HG02884 (cell line): Measurements from ENCODE around the gene BMF.
"Not testable (repeated sequence)": the region's sequence is repeated elsewhere in the genome, so short reads cannot be mapped to it uniquely, and the experiment has no call there.

Experiments
- ATAC-seq: cut with Tn5 transposase; IDR thresholded peaks from one replicate; pipeline ENCODE4 v1.9.1; 2021; ENCODE audit warnings: mild to moderate bottlenecking, moderate library complexity; ENCODE audit not compliant: unreplicated experiment

Gene BMF, protein sequence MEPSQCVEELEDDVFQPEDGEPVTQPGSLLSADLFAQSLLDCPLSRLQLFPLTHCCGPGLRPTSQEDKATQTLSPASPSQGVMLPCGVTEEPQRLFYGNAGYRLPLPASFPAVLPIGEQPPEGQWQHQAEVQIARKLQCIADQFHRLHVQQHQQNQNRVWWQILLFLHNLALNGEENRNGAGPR

GRCh38 chr15:40108855-40109735 lies at the start of gene BMF:
Gene BMF (minus strand): TSS chr15:40108879. CDS start chr15:40106086, 2,793 bp downstream.
- peak; percentile 47 for ATAC-seq

- ATAC-seq = no peak
Measured at GRCh38 chr15:40157778-40158447, 49.2 kb upstream of the BMF start.

GRCh38 chr15:40155270-40155910 lies 46.7 kb upstream of the BMF start:
- no peak for ATAC-seq

DNA sequence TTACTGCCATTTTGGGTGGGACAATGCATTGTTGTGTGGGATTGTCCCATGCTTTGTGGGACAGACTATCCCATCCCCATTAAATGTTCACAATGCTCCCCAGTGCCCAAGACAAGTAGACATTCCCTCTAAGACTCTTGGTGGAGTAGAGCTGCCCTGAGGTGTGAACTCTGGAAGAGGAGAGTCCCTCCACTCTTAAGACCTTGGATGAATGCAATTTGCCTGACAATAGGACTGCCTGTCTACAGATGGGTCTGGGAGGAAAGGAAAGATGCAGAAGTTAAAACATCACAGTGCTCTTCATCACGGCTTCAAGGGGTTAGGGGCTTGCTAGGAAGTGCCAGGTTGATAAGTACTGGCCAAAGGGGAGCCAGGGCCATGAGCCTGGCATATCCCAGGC lies 46.1 kb upstream of the BMF start:
- ATAC-seq = not testable (repeated sequence)

- no peak for ATAC-seq
Measured at GRCh38 chr15:40151991-40152390, 43.3 kb upstream of the BMF start.

DNA sequence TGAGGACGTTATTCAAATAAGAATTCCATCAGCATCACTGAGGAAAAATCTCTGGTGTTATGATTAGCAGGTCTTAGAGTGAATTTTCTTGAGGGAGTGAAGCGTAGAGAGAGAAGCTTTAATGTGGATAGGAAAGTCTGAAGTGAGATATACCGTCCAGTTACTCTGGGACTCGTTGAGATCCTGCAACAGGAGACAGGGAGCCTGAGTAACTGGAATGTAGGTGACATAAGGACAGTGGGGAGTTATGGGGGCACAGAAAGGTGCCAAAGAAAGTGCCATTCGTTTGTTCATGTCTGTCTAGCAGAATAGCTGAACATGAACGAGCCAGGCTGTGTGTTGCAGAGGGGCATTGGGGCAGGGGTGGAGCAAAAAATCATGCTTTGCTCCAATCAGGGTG lies 42.8 kb upstream of the BMF start:
- no peak for ATAC-seq

DNA sequence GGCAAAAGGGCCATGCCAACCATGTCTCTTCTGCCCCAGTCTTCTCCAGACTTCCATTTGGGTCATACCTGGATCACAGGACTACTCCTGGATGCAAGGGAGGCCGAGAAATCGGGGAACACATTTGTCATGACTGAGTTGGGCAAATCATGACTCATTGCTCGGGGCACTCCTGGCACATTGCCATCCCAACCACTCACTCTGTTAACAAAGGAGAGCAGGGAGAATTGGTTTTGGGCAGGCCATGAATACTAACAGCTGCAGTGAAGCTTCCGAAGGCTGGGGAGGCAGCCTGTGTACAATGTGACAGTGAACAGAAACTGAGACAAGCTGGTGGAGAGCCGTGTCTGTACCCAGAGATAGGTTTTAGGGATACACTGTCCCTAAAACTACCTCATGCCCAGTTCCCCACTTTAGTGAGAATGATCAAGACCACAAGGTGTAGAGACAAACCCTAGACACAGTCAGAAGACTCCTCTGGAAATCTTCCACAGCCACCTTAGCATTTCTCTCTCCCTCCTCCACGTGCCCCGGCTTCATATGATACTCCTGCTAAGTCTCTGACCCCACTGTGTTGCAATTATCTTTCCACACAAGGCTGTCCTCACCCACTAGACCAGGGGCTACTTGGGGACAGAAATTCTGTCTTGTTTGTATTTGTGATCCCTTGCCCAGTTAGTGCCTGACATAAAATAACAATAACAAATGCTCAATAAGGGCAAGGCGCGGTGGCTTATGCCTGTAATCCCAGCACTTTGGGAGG lies 41.7 kb upstream of the BMF start:
- ATAC-seq = no peak

- no peak for ATAC-seq
Measured at GRCh38 chr15:40149339-40149738, 40.7 kb upstream of the BMF start.

- no peak for ATAC-seq
Measured at GRCh38 chr15:40146037-40146436, 37.4 kb upstream of the BMF start.

- ATAC-seq = no peak
Measured at GRCh38 chr15:40142428-40142827, 33.7 kb upstream of the BMF start.

DNA sequence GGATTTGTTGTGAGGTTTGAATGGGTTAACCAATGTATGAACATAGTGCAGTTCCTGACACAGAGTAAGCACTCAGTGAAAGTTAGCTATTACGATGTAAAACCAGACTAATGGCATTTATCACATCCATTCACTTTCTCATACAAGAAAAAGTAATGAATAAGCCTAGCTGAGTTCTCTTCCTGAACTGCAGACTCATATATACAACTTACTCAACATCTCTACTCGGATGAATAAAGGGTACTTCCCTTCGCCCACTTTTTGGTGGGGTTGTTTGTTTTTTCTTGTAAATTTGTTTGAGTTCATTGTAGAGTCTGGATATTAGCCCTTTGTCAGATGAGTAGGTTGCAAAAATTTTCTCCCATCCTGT lies 29.5 kb upstream of the BMF start:
- not testable (repeated sequence) for ATAC-seq

DNA sequence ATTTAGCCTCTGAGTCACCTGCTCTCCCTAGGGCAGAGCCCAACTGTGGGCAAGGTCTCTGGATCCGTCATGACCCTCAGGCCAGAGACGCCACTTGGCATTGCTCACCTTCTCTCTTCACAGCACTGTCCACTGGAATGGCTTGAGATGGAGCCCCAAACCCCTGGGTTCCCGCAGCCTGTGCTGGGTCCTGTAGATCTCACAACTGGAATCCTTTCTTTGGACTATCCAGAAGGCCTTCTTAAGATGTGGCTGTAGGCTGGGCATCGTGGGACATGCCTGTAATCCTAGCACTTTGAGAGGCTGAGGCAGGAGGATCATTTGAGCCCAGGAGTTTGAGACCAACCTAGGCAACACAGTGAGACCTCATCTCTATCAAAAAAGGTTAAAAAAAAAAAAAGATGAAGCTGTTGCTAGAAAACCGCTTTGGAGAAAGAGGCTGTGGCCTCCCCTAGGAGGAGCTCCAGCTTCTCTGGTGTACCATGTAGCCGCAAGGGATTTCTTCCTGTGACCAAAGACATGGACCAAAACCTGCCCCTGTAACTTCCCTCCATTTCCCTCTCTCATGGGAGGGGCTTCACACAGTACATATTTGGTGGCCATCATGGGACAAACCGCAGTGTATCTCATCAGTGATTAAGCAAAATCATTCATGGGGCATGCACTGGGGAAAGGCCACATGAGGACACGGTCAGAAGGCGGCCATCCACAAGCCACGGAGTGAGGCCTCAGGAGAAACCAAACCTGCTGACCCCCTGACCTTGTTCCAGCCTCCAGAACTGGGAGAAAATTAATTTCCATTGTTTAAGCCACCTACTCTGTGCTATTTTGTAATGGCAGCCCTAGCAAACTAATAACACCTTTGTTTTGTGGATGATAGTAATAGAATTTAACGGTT lies 28.9 kb upstream of the BMF start:
- no peak for ATAC-seq

DNA sequence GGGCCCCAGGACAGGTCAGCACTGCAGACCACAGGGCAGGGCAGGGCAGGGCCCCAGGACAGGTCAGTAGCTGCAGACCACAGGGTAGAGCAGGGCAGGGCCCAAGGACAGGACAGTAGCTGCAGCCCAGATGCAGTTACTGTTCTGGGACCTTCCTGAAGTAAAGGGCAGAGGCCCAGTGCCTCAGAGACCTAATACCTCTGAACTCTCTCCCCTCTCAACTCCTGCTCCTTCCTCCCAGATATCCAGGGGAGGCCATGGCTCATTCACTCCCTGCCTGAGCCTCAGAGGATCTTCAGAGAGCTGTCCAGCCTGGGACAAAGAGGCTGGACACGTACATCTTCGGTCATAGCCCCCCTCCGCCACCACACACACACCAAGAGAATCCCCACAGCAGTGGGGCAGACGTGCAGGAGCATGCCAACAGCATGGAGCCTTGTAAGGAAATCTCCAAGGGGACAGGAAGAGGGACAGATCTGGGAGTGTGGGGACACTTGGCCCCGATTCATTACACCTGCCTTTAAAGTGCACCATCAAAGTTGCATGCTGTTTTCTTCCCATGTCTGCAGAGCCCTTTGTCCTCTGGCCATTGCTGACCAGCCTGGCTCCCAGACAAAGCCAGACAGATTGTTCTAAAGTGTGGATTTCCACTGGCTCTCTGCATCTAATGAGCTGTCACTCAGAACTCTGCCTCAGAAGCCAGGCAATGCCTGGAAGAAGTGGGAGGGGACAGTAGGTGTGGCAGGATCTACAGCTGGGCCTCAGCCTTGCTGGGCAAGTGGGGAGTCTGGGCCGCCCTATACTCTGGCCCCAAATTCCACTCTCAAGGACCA lies 28.0 kb upstream of the BMF start:
- no peak for ATAC-seq

GRCh38 chr15:40135846-40136450 lies 27.3 kb upstream of the BMF start:
- not testable (repeated sequence) for ATAC-seq

DNA sequence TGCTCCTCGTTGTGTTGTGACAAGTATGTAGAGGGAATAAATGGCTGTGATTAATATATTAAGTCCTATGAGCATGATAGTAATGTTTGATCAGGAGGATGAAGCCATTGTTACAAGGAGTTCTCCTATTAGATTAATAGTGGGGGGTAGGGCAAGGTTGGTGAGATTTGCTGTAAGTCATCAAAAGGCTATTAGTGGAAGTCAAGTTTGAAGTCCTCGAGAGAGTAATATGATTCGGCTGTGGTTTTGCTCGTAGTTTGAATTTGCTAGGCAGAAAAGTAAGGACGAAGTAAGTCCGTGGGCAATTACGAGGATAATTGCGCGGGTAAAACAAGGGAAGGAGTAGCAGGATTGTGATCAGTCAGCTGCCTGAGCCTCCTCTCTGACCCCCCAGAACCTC lies 26.2 kb upstream of the BMF start:
- ATAC-seq = no peak

DNA sequence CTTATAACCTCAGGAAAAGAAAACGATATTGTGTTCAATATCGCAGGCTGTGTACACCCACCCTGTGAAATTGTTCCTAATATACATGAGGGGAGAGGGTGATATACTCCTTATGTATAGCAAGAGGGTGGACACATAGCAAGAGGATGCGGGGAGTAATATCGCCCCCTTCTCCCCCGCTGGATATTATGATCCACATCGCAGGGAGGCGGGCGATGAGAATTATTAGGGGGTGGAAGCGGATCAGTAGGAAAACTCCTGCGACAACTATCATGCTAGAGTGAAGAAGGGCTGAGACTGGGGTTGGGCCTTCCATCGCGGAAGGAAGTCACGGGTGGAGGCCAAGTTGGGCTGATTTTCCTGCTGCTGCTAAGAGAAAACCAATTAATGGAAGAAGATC lies 24.9 kb upstream of the BMF start:
- no peak for ATAC-seq

- no peak for ATAC-seq
Measured at GRCh38 chr15:40130799-40131502, 22.3 kb upstream of the BMF start.

- no peak for ATAC-seq
Measured at GRCh38 chr15:40130118-40130517, 21.4 kb upstream of the BMF start.
